Activated CD4-positive, alpha-beta memory T cell treated with anti-CD3 and anti-CD28 coated beads, Interleukin-2, amount 10 ng/mL, durations not matched to agents 7 days and 5 days (primary cell): ENCODE data around the gene MACF1. TPM values are rescaled to one million over a fixed set of nuclear protein-coding genes. Genes with fewer than 3 reads are reported as not detected.
A peak's percentile ranks its signal among the peaks of the same experiment; 100 is the strongest.

Experiments
- CTCF ChIA-PET: fragments of 350-600 bp; sonication (Branson Sonifier 250); formaldehyde crosslinking; loops from one replicate; lab custom pipeline; 2021; ENCODE audit warnings: antibody characterized with exemption, inconsistent platforms; lab: Charles Lee
- POLR2A ChIA-PET: fragments of 350-600 bp; sonication (Branson Sonifier 250); formaldehyde crosslinking; loops from one replicate; lab custom pipeline; 2021; ENCODE audit warnings: antibody characterized with exemption; lab: Charles Lee
- DNase-seq: peaks from one replicate; pipeline ENCODE4 v3.0.0-alpha.2; 2020
- H3K27ac Mint-ChIP-seq: one replicate; pipeline ENCODE4 v1.8.0; 2021; ENCODE audit warnings: mild to moderate bottlenecking, mixed read lengths
- H3K27me3 Mint-ChIP-seq: one replicate; pipeline ENCODE4 v1.8.0; 2021; ENCODE audit warnings: mixed read lengths
- H3K36me3 Mint-ChIP-seq: one replicate; pipeline ENCODE4 v1.8.0; 2021; ENCODE audit warnings: low read depth, mixed read lengths
- H3K4me1 Mint-ChIP-seq: one replicate; pipeline ENCODE4 v1.8.0; 2021; ENCODE audit warnings: mixed read lengths
- H3K4me3 Mint-ChIP-seq: one replicate; pipeline ENCODE4 v1.8.0; 2021; ENCODE audit warnings: mild to moderate bottlenecking, mixed read lengths
- H3K9me3 Mint-ChIP-seq: one replicate; pipeline ENCODE4 v1.8.0; 2021; ENCODE audit warnings: mixed read lengths
- total RNA-seq, 2 experiments: library from RNA; stranded (reverse); gene quantifications; one replicate each; pipeline ENCODE4 v1.2.3, GENCODE V29; 2021

Gene MACF1
- total RNA-seq, 2 experiments from 2014 or later, result 345 to 381 TPM

DNA sequence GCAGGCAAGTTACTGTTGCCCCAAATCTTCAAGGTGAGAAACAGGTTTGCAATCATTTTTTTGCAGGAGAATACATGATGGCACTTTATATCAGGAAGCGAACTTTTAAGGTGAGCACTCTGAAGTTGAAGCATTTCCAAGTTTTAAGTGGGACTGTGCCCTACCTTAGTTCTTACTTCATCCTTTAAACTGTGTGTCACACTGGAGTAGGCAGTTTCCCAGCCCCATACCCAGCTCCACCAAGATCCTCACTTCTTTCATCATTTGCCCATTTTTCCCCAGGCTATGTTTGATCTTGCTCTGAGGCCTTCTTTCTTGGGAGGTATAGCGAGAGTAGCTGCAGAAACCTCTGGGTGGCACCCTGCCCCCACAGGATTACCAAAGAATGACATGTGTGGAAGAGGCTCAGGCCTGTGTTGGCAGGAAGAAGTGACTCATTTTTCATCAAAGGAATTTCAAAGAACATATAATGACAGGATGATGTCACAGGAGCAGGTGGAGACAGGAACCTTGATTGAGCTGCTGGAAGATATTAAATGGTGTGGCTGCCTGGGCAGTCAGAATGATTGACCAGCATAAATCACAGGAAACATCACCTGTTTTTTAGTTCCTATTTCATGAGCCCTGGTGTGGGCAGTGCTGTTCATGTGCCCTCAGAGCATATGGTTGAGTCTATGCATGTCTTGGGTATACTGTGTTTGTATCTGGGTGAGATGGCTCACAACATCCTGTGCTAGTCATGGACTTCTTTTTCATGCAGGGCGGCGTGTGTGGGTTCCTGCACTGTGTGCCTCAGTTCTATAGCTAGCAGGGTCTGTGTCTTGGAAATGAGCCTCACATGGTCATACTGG is 20.8 kb upstream of the MACF1 start:
- peak overlapping the region; percentile 88 for H3K27ac Mint-ChIP-seq
- H3K4me3 Mint-ChIP-seq, result no peak overlapping the region
- peak; percentile 84 for DNase-seq
- H3K4me1 Mint-ChIP-seq, result peaks cover 50% of the 10 kb centered on the region
- no peaks in the 10 kb centered on the region for H3K27me3 Mint-ChIP-seq
- no peaks in the 10 kb centered on the region for H3K36me3 Mint-ChIP-seq
- CTCF ChIA-PET, result interaction anchor here (0.5 to 4.0 kb wide), 25 partner anchors 8 to 227 kb away, joined by 3 to 39 read pairs (median 4); partner anchors contain the start of gene MACF1
- H3K9me3 Mint-ChIP-seq, result no peaks in the 10 kb centered on the region
- POLR2A ChIA-PET, result interaction anchor here (0.7 to 5.4 kb wide), 6 partner anchors 10 to 146 kb away, joined by 3 to 54 read pairs (median 10); partner anchors contain the start of gene MACF1

DNA sequence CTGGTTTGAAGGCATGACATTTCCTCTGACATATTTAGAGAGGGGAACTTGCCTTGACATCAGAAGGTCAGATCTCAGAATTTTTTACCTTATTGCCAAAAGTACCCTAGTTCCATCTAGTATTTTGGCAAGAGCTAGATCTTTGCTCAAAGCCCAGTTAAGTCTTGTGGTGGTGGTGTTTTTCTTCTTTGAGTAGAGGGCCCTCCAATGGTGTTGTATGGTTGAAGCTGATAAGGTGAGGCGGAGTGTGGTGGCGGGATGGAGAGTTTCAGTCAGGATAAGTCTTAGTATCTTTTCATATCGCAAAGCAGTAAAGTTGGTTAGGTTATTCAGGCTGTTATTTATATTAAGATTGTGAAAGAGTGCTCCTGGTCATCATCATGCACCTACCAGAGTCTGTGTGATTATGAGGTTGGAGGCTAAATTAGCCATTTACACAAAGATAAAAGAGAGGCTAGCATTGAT is 20.1 kb upstream of the MACF1 start:
- Mint-ChIP-seq H3K4me1 (peaks cover 56% of the 10 kb centered on the region), H3K9me3 (no peaks in the 10 kb centered on the region), H3K27ac (peak overlapping the region; percentile 88), H3K27me3 (no peaks in the 10 kb centered on the region), H3K36me3 (no peaks in the 10 kb centered on the region), H3K4me3 (peak overlapping the region; percentile 2)
- CTCF ChIA-PET, result interaction anchor here (0.8 to 4.0 kb wide), 22 partner anchors 8 to 226 kb away, joined by 3 to 39 read pairs (median 4); partner anchors contain the start of gene MACF1
- POLR2A ChIA-PET, result interaction anchor here (1.0 to 5.4 kb wide), 4 partner anchors 9 to 79 kb away, joined by 3 to 54 read pairs (median 25); partner anchors contain the start of gene MACF1
- DNase-seq, result no peak

DNA sequence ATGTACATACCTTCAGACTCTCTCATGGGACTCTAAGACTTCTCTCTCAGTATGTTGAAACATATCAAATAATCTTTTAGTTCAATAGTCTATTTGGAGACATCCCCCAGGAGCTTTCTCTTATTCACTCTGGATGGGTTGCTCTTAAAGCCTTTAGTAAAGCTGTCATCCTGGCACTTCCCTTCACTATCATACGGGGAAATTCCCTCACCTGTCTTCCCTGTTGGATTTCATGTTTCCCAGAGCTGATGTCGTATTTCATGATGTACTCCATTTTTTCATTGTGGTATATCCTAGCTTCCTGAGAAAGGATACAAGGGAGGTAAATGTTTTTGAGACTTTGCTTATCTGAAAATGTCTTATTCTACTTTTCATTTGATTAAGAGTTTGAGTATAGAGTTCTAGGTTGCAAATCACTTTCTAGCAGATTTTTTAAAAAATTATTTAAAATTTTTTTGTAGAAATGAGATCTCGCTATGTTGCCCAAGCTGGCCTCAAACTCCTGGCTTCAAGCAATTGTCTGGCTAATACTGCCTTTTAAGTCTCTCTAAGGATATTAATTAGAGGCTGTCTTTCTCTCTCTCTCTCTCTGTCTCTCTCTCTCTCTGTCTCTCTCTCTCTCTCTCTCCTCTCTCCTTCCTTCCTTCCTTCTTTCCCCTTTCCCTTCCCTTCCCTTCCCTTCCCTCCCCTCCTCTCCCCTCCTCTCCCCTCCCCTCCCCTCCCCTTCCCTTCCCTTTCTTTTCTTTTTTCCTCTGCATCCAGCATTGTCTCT is 17.0 kb upstream of the MACF1 start:
- H3K27ac Mint-ChIP-seq, result peak overlapping the region; percentile 44
- no peaks in the 10 kb centered on the region for H3K27me3 Mint-ChIP-seq
- no peaks in the 10 kb centered on the region for H3K9me3 Mint-ChIP-seq
- no peaks in the 10 kb centered on the region for H3K36me3 Mint-ChIP-seq
- ChIA-PET POLR2A (interaction anchor here (5.4 kb wide), 1 partner anchor 18 kb away, joined by 54 read pairs; the partner anchor contains the start of gene MACF1), CTCF (interaction anchor here (1.1 to 9.1 kb wide), 3 partner anchors 16 to 71 kb away, joined by 3 to 150 read pairs (median 11); partner anchors contain the start of gene MACF1)
- DNase-seq, result no peak
- H3K4me3 Mint-ChIP-seq, result no peak overlapping the region
- H3K4me1 Mint-ChIP-seq, result peaks cover 86% of the 10 kb centered on the region

DNA sequence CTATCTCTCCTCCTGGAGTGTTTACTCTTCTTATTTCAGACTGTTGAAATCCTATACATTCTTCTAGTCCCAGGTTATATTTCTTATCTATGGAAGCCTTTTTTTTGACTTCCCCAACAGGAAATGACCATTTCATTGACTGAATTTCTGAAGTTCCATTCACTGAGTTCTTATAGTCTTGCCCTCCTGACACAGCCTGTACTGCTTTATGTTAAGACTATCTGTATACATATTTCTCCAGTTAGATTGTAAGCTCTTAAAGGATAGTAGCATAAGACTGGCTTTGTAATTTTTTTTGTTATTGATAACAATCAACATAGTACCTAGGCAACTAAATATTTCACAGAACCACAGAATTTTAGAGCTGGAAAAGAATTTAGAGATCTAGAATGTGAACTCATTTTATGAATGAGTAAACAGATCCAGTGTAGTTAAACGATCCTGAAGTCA is 14.9 kb upstream of the MACF1 start:
- ChIA-PET CTCF (interaction anchor here (2.3 to 9.1 kb wide), 6 partner anchors 10 to 91 kb away, joined by 8 to 184 read pairs (median 102); partner anchors contain the start of gene MACF1), POLR2A (interaction anchor here (1.0 to 7.7 kb wide), 3 partner anchors 16 to 342 kb away, joined by 3 to 223 read pairs (median 155); partner anchors contain the start of gene MACF1)
- DNase-seq, result no peak
- H3K4me3 Mint-ChIP-seq, result no peak overlapping the region
- peak overlapping the region; percentile 37 for H3K27ac Mint-ChIP-seq
- no peaks in the 10 kb centered on the region for H3K27me3 Mint-ChIP-seq
- no peaks in the 10 kb centered on the region for H3K36me3 Mint-ChIP-seq
- no peaks in the 10 kb centered on the region for H3K9me3 Mint-ChIP-seq
- H3K4me1 Mint-ChIP-seq, result peaks cover 86% of the 10 kb centered on the region

DNA sequence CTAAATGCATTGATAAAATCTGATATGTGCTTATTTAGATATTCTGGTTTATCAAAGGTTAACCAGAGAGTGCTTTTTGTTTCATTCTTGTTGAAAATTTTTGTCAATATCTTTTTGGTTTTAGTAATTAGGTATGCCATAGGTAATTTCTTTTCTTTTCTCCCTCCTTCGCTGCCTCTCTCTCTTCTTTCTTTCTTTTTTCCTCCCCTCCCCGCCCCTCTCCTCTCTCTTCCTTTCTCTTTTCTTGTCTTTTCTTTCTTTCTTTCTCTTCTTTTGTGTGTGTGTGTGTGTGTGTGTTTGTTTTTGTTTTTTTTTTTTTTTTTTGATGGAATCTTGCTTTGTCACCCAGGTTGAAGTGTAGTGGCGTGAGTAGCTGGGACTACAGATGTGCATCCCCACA is 14.4 kb upstream of the MACF1 start:
- Mint-ChIP-seq H3K27me3 (no peaks in the 10 kb centered on the region), H3K4me1 (peaks cover 86% of the 10 kb centered on the region), H3K9me3 (no peaks in the 10 kb centered on the region), H3K4me3 (no peak overlapping the region), H3K36me3 (no peaks in the 10 kb centered on the region), H3K27ac (no peak overlapping the region)
- no peak for DNase-seq
- ChIA-PET POLR2A (interaction anchor here (1.0 to 7.7 kb wide), 3 partner anchors 16 to 341 kb away, joined by 3 to 223 read pairs (median 155); partner anchors contain the start of gene MACF1), CTCF (interaction anchor here (1.9 to 9.1 kb wide), 7 partner anchors 10 to 92 kb away, joined by 7 to 184 read pairs (median 71); partner anchors contain the start of gene MACF1)

DNA sequence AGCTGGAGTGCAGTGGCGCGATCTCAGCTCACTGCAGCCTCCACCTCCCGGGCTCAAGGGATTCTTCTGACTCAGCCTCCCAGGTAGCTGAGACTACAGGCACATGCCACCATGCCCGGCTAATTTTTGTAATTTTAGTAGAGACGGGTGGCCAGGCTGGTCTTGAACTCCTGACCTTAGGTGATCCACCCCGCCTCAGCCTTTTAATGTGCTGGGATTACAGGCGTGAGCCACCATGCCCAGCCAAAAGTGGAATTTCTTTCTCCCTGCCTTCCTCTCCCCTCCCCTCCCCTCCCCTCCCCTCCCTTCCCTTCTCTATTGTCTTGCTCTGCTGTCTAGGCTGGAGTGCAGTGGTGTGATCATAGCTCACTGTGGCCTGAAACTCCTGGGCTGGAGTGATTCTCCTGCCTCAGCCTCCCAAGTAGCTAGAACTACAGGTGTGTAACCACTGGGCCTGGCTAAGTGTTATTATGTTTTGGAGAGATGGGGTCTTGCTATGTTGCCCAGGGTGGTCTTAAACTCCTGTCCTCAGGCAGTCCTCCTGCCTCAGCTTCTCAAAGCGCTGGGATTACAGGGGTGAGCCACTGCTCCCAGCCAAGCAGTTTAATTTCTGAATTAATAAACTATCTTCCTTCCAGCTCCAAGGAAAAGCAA is 10.0 kb upstream of the MACF1 start:
- peaks cover 83% of the 10 kb centered on the region for H3K4me1 Mint-ChIP-seq
- ChIA-PET CTCF (interaction anchor here (1.0 to 9.1 kb wide), 9 partner anchors 8 to 96 kb away, joined by 3 to 184 read pairs (median 16); partner anchors contain the start of gene MACF1), POLR2A (interaction anchor here (1.0 to 7.7 kb wide), 5 partner anchors 10 to 64 kb away, joined by 3 to 223 read pairs (median 38); partner anchors contain the start of gene MACF1)
- no peak overlapping the region for H3K4me3 Mint-ChIP-seq
- no peaks in the 10 kb centered on the region for H3K36me3 Mint-ChIP-seq
- DNase-seq, result no peak
- H3K9me3 Mint-ChIP-seq, result no peaks in the 10 kb centered on the region
- H3K27me3 Mint-ChIP-seq, result no peaks in the 10 kb centered on the region
- H3K27ac Mint-ChIP-seq, result peak overlapping the region; percentile 99

DNA sequence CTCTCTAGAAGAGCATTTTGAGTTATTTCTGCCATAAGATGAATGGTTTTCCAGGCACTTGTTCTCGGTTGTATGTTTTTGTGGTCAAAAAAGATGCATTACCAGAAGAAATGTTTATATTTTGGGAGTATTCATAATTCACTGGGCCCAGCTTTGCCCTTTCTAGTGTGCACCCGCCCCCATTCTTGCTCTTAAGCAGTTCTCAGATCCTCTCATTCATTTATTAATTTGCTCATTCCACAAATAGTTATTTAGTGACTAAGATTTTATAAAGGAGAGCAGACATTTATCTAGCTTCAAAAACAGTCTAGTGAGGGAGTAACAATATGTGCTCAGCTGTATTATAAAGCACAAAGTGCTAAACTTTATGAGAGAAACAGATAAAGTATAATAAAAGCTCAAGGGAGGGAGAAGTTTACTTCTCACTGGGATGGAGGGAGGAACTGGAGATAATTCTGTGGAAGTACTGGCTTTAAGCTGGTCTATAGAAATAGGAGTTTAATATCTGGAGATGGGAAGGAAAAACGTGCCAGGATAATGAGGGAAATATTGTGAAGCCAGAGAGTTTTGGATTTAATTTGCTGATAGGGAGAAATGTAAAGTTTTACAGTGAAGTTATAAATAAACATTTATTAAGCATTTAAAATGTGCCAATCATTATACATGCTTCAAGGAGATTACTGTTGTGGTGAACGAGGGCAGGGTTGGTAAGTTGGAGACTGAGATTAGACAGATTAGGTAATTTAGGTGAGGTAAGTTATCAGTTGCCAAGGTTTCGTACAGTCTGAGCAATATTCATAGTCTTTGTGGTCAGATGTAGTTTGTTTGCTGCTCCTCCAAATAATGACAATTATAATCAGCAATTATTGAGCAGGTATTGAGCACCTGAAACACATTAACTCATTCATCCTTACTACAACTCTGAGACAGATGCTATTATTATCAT is 9.1 kb upstream of the MACF1 start:
- Mint-ChIP-seq H3K36me3 (no peaks in the 10 kb centered on the region), H3K4me1 (peaks cover 82% of the 10 kb centered on the region), H3K27ac (peak overlapping the region; percentile 99), H3K4me3 (peak overlapping the region; percentile 26), H3K27me3 (no peaks in the 10 kb centered on the region), H3K9me3 (no peaks in the 10 kb centered on the region)
- ChIA-PET POLR2A (interaction anchor here (1.0 to 7.7 kb wide), 4 partner anchors 10 to 63 kb away, joined by 3 to 223 read pairs (median 94); partner anchors contain the start of gene MACF1), CTCF (interaction anchor here (1.0 to 9.1 kb wide), 6 partner anchors 9 to 97 kb away, joined by 3 to 184 read pairs (median 74); partner anchors contain the start of gene MACF1)
- no peak for DNase-seq

DNA sequence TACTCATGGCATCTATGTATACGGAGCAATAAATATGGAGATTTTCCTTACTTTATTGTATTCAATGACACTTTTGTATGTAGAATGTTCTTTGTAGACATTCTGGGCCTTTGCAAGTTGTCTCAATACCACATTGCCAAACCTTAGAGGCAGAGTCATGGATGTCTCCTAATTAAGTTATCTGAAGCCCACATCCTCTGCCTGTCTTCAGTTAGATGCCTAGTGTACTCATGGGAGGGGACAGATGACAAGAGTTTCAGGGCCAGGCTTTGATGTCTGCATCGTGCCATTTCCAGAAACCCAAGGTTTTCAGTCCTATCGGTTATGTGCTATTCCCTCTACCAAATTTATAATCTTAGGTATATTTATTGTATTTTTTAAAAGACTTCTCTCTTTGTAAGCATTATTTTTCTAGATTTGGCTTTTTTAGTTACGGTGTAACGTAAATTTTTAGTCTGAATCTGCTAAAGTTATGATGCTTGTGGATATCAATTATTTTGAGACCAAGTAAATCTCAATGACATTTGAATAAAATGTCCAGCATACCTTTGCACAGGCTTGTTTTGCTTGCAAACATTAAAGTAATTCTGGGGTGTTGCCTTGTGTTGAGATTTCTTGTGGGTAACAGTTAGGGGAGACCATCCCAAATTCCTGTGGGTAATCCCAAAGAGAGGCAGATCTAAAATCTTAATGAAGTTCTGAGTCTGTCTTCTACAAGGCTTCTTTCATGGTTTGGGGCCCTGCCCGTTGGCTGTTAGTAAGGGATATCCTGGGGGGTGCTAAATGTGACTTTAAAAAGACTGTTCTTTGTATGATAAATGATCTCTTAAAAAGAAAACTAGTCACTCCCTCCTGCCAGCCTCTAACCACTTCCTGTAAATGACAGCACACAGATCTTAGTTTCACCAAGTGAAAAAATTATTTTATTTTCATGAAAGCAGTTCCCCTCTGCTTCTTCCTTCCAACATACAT is 8.0 kb upstream of the MACF1 start:
- H3K27me3 Mint-ChIP-seq, result no peaks in the 10 kb centered on the region
- peak; percentile 73 for DNase-seq
- peaks cover 3% of the 10 kb centered on the region for H3K36me3 Mint-ChIP-seq
- CTCF ChIA-PET, result interaction anchor here (0.9 to 2.2 kb wide), 5 partner anchors 12 to 62 kb away, joined by 3 to 8 read pairs (median 5); no protein-coding TSS in a partner anchor
- H3K4me3 Mint-ChIP-seq, result peak overlapping the region; percentile 67
- peak overlapping the region; percentile 99 for H3K27ac Mint-ChIP-seq
- peaks cover 76% of the 10 kb centered on the region for H3K4me1 Mint-ChIP-seq
- POLR2A ChIA-PET, result interaction anchor here (1.2 to 3.9 kb wide), 3 partner anchors 9 to 62 kb away, joined by 3 to 54 read pairs (median 21); no protein-coding TSS in a partner anchor
- no peaks in the 10 kb centered on the region for H3K9me3 Mint-ChIP-seq

DNA sequence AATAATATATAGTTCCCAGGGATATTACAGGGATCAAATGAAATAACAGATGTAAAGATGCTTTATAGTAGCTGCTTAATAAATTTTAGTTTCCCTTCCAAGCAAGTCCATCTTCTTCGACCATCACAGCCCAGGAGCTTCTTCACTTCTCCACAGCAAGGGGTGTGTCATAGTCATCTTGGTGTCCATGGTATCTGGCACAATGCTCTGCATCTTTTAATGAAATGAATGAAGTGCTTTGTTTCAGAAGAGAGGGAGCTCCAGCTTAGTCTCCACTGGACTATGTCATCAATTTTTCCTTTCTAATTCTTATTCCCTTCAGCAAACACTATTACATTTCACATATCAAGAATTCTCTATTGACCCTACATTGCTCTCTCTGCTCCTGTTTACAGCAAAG is 4.9 kb upstream of the MACF1 start:
- Mint-ChIP-seq H3K4me1 (peaks cover 66% of the 10 kb centered on the region), H3K4me3 (no peak overlapping the region), H3K9me3 (no peaks in the 10 kb centered on the region), H3K36me3 (peaks cover 6% of the 10 kb centered on the region), H3K27me3 (no peaks in the 10 kb centered on the region), H3K27ac (no peak overlapping the region)
- POLR2A ChIA-PET, result interaction anchor here (1.1 to 3.9 kb wide), 2 partner anchors 10 to 15 kb away, joined by 3 to 54 read pairs; no protein-coding TSS in a partner anchor
- CTCF ChIA-PET, result interaction anchor here (0.9 kb wide), 1 partner anchor 8 kb away, joined by 3 read pairs; no protein-coding TSS in a partner anchor
- no peak for DNase-seq
